ENCODE data around the gene ZNFX1. TPM values are rescaled to one million over a fixed set of nuclear protein-coding genes. Genes with fewer than 3 reads are reported as not detected.
A peak's percentile ranks its signal among the peaks of the same experiment; 100 is the strongest.
"Not testable (repeated sequence)": the region's sequence is repeated elsewhere in the genome, so short reads cannot be mapped to it uniquely, and the experiment has no call there.

Gene ZNFX1
- polyA plus RNA-seq, 5 donors = 13.3 to 16.4 (median 15.5) TPM

GRCh38 chr20:49252556-49253350, 25.1 kb downstream of the ZNFX1 start:
- DNase-seq = no peak

- DNase-seq = no peak
Observed at GRCh38 chr20:49248879-49249665, 28.8 kb downstream of the ZNFX1 start.

GRCh38 chr20:49248301-49248700, 29.6 kb downstream of the ZNFX1 start:
- DNase-seq = no peak

- DNase-seq = no peak
Observed at GRCh38 chr20:49247792-49248191, 30.1 kb downstream of the ZNFX1 start.

GRCh38 chr20:49247169-49247723, 30.6 kb downstream of the ZNFX1 start:
- no peak for DNase-seq

- peak; percentile 26 to 35 for DNase-seq
Observed at GRCh38 chr20:49245921-49246740, 31.7 kb downstream of the ZNFX1 start.

- no peak for DNase-seq
Observed at GRCh38 chr20:49237531-49237930, 40.3 kb downstream of the ZNFX1 start.

- DNase-seq = no peak
Observed at GRCh38 chr20:49236301-49236700, 41.6 kb downstream of the ZNFX1 start.

- DNase-seq = no peak
Observed at GRCh38 chr20:49234831-49235230, 43.0 kb downstream of the ZNFX1 start.

GRCh38 chr20:49233226-49233625, 44.6 kb downstream of the ZNFX1 start:
- DNase-seq = no peak

GRCh38 chr20:49231471-49231870, 46.4 kb downstream of the ZNFX1 start:
- DNase-seq = no peak

GRCh38 chr20:49230561-49231133, 47.2 kb downstream of the ZNFX1 start:
- DNase-seq = no peak

- no peak for DNase-seq
Observed at GRCh38 chr20:49230021-49230420, 47.8 kb downstream of the ZNFX1 start.

- no peak for DNase-seq
Observed at GRCh38 chr20:49229381-49229780, 48.5 kb downstream of the ZNFX1 start.

GRCh38 chr20:49228676-49229075, 49.2 kb downstream of the ZNFX1 start:
- DNase-seq = no peak

- DNase-seq = no peak
Observed at GRCh38 chr20:49225896-49226295, 52.0 kb downstream of the ZNFX1 start.

- no peak for DNase-seq
Observed at GRCh38 chr20:49219924-49220831, 57.7 kb downstream of the ZNFX1 start.

GRCh38 chr20:49219091-49219923, 58.5 kb downstream of the ZNFX1 start, which contains the start of gene DDX27:
Gene DDX27 (plus strand): TSS chr20:49219416. CDS start chr20:49219449, 33 bp downstream.
- DNase-seq = peak; percentile 99 to 100

GRCh38 chr20:49218739-49219090, 59.1 kb downstream of the ZNFX1 start:
- not testable (repeated sequence) for DNase-seq

All from right lung (tissue), 5 donors.